ENCODE data around the gene ZBTB45. TPM values are rescaled to one million over a fixed set of nuclear protein-coding genes. Genes with fewer than 3 reads are reported as not detected.
"Not testable (repeated sequence)": the region's sequence is repeated elsewhere in the genome, so short reads cannot be mapped to it uniquely, and the experiment has no call there.

ZBTB45 gene
- total RNA-seq, 1 donor from 2014 or later: 23.7 TPM

GRCh38 chr19:58476498-58477015, 43.1 kb downstream of the ZBTB45 start:
- DNase-seq (ENCODE audit: low read depth): no peak
- TF ChIP-seq CTCF (conservative IDR thresholded peaks at IDR 0.05; ENCODE audit: low read depth, low read length): no peak
- peak overlapping the region; percentile 88 for H3K4me3 ChIP-seq (ENCODE audit: low read depth, low read length)

GRCh38 chr19:58475714-58476497, 43.7 kb downstream of the ZBTB45 start, which contains the start of gene ZNF446:
TSS of gene ZNF446 (plus strand) at chr19:58476352. CDS start at chr19:58477219, 867 bp downstream.
- DNase-seq (ENCODE audit: low read depth): peak; percentile 73
- no peak for TF ChIP-seq CTCF (conservative IDR thresholded peaks at IDR 0.05; ENCODE audit: low read depth, low read length)
- H3K4me3 ChIP-seq (ENCODE audit: low read depth, low read length): peak within 1 kb of the TSS; percentile 88

GRCh38 chr19:58474997-58475713, 44.5 kb downstream of the ZBTB45 start:
- no peak for TF ChIP-seq CTCF (conservative IDR thresholded peaks at IDR 0.05; ENCODE audit: low read depth, low read length)
- H3K4me3 ChIP-seq (ENCODE audit: low read depth, low read length): peak overlapping the region; percentile 88
- DNase-seq (ENCODE audit: low read depth): no peak

- H3K4me3 ChIP-seq (ENCODE audit: low read depth, low read length): peak overlapping the region; percentile 88
- no peak for TF ChIP-seq CTCF (conservative IDR thresholded peaks at IDR 0.05; ENCODE audit: low read depth, low read length)
- no peak for DNase-seq (ENCODE audit: low read depth)
Measured at GRCh38 chr19:58474291-58474996, 45.2 kb downstream of the ZBTB45 start.

GRCh38 chr19:58473775-58474174, 45.8 kb downstream of the ZBTB45 start:
- TF ChIP-seq CTCF (conservative IDR thresholded peaks at IDR 0.05; ENCODE audit: low read depth, low read length): no peak
- no peak for DNase-seq (ENCODE audit: low read depth)
- no peak overlapping the region for H3K4me3 ChIP-seq (ENCODE audit: low read depth, low read length)

GRCh38 chr19:58471736-58472135, 47.9 kb downstream of the ZBTB45 start:
- DNase-seq (ENCODE audit: low read depth): no peak
- TF ChIP-seq CTCF (conservative IDR thresholded peaks at IDR 0.05; ENCODE audit: low read depth, low read length): no peak

GRCh38 chr19:58470837-58471543, 48.6 kb downstream of the ZBTB45 start:
- not testable (repeated sequence) for DNase-seq (ENCODE audit: low read depth)

More at GRCh38 chr19:58471736-58472135, 47.9 kb downstream of the ZBTB45 start:
- no peak overlapping the region for H3K4me3 ChIP-seq (ENCODE audit: low read depth, low read length)

More at GRCh38 chr19:58470837-58471543, 48.6 kb downstream of the ZBTB45 start:
- not testable (repeated sequence) for H3K4me3 ChIP-seq (ENCODE audit: low read depth, low read length)
